ENCODE measurements around the gene SOWAHC. TPM values are rescaled to one million over a fixed set of nuclear protein-coding genes. Genes with fewer than 3 reads are reported as not detected.

SOWAHC gene
- total RNA-seq, 1 donor from 2014 or later: 2.2 TPM

GRCh38 chr2:109615637-109616144 is 1.5 kb downstream of the SOWAHC start:
- TF ChIP-seq CTCF (IDR thresholded peaks at IDR 0.05; ENCODE audit: unreplicated experiment): no peak
- Mint-ChIP-seq H3K27ac (ENCODE audit: unreplicated experiment) (no peak overlapping the region), H3K27me3 (ENCODE audit: unreplicated experiment) (peaks cover 15% of the 10 kb centered on the region), H3K4me3 (ENCODE audit: unreplicated experiment) (peak overlapping the region; percentile 77), H3K9me3 (ENCODE audit: unreplicated experiment) (no peaks in the 10 kb centered on the region), H3K4me1 (ENCODE audit: unreplicated experiment) (peaks cover 18% of the 10 kb centered on the region), H3K36me3 (ENCODE audit: low read depth, unreplicated experiment) (peaks cover 7% of the 10 kb centered on the region)
- peak; percentile 7 for DNase-seq (ENCODE audit: low spot score)

DNA sequence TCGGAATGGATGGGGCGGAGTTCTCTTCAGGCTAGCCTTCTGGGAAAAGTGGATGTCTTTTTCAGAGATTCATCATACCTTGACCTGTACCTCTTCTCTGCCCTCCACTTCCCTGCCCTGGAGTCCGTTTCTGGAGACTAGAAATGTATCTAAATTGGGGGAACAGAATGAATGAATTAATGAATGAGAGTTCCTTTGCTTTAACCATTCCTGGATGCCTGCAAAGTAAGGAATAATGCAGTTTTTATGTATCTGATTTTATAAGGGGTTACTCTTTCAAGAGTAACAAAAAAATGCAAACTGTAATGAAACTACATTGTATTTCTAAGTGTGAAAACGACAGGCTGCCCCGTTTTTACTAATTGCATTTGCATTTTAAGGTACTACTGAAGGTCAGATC is 2.0 kb downstream of the SOWAHC start:
- no peak for TF ChIP-seq CTCF (IDR thresholded peaks at IDR 0.05; ENCODE audit: unreplicated experiment)
- Mint-ChIP-seq H3K27ac (ENCODE audit: unreplicated experiment) (no peak overlapping the region), H3K4me3 (ENCODE audit: unreplicated experiment) (peak overlapping the region; percentile 77), H3K36me3 (ENCODE audit: low read depth, unreplicated experiment) (peaks cover 7% of the 10 kb centered on the region), H3K9me3 (ENCODE audit: unreplicated experiment) (no peaks in the 10 kb centered on the region), H3K4me1 (ENCODE audit: unreplicated experiment) (peaks cover 18% of the 10 kb centered on the region), H3K27me3 (ENCODE audit: unreplicated experiment) (peaks cover 15% of the 10 kb centered on the region)
- DNase-seq (ENCODE audit: low spot score): no peak

DNA sequence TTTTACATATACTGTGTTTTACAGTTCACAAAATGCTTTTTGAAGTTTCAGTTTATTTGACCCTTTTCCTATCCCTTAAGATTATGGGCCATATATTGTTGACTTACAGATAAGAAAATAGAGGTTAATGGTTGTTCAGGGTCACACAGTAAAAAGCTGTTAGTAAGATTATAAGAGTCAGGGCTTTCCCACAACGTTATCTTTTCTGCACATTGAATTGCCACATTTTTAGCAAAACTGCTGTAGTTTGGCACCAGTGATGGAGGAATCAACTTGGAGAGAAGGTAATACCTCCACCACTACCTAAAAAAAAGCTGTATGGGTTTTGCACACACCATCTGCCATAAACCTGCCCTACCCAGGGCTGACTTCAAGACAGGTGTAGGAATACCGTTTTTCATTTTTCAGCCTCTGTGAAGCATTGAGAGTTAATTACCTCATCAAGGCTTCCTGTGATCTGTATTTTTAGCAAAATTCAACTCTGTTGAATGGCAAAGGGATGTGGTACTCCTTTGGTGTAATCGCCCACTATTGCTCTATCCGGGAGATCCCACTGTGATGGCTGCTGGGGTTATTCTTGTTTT is 5.0 kb downstream of the SOWAHC start:
- no peak overlapping the region for H3K27ac Mint-ChIP-seq (ENCODE audit: unreplicated experiment)
- DNase-seq (ENCODE audit: low spot score): no peak
- no peaks in the 10 kb centered on the region for H3K9me3 Mint-ChIP-seq (ENCODE audit: unreplicated experiment)
- no peak overlapping the region for H3K4me3 Mint-ChIP-seq (ENCODE audit: unreplicated experiment)
- peaks cover 6% of the 10 kb centered on the region for H3K4me1 Mint-ChIP-seq (ENCODE audit: unreplicated experiment)
- TF ChIP-seq CTCF (IDR thresholded peaks at IDR 0.05; ENCODE audit: unreplicated experiment): no peak
- no peaks in the 10 kb centered on the region for H3K36me3 Mint-ChIP-seq (ENCODE audit: low read depth, unreplicated experiment)
- peaks cover 6% of the 10 kb centered on the region for H3K27me3 Mint-ChIP-seq (ENCODE audit: unreplicated experiment)

DNA sequence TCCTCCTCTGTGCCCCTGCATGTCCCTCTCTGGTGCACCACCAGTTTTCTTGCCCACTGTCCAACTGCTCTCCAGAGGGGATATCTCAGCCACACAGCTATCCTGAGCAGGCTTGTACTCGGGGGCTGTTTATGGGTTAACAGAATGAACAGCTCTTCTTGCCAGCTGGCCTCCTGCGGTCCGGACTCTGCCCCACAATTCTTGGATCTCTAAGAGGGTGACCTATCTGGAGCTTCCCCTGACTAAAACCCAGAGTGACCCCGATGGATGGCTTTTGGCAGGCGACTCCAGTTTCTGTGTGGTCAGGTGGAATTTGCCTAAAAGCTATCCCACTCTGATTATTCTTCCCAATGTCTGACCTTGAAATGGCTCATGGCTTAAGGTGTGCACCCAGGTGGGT is 9.1 kb downstream of the SOWAHC start:
- no peaks in the 10 kb centered on the region for H3K4me1 Mint-ChIP-seq (ENCODE audit: unreplicated experiment)
- H3K27ac Mint-ChIP-seq (ENCODE audit: unreplicated experiment): no peak overlapping the region
- H3K36me3 Mint-ChIP-seq (ENCODE audit: low read depth, unreplicated experiment): no peaks in the 10 kb centered on the region
- no peak for TF ChIP-seq CTCF (IDR thresholded peaks at IDR 0.05; ENCODE audit: unreplicated experiment)
- H3K27me3 Mint-ChIP-seq (ENCODE audit: unreplicated experiment): peaks cover 5% of the 10 kb centered on the region
- no peak overlapping the region for H3K4me3 Mint-ChIP-seq (ENCODE audit: unreplicated experiment)
- DNase-seq (ENCODE audit: low spot score): no peak
- no peaks in the 10 kb centered on the region for H3K9me3 Mint-ChIP-seq (ENCODE audit: unreplicated experiment)

GRCh38 chr2:109623923-109624322 is 9.8 kb downstream of the SOWAHC start:
- TF ChIP-seq CTCF (IDR thresholded peaks at IDR 0.05; ENCODE audit: unreplicated experiment): no peak
- Mint-ChIP-seq H3K4me3 (ENCODE audit: unreplicated experiment) (no peak overlapping the region), H3K36me3 (ENCODE audit: low read depth, unreplicated experiment) (no peaks in the 10 kb centered on the region), H3K27me3 (ENCODE audit: unreplicated experiment) (peaks cover 5% of the 10 kb centered on the region), H3K9me3 (ENCODE audit: unreplicated experiment) (no peaks in the 10 kb centered on the region), H3K27ac (ENCODE audit: unreplicated experiment) (no peak overlapping the region), H3K4me1 (ENCODE audit: unreplicated experiment) (no peaks in the 10 kb centered on the region)
- DNase-seq (ENCODE audit: low spot score): no peak
